Right kidney (tissue), 1 donor: ENCODE results near the gene DNAH1.

Source experiments
- DNase-seq: peaks from one replicate; pipeline ENCODE4 v3.0.0-alpha.2; 2016

Gene DNAH1

DNA sequence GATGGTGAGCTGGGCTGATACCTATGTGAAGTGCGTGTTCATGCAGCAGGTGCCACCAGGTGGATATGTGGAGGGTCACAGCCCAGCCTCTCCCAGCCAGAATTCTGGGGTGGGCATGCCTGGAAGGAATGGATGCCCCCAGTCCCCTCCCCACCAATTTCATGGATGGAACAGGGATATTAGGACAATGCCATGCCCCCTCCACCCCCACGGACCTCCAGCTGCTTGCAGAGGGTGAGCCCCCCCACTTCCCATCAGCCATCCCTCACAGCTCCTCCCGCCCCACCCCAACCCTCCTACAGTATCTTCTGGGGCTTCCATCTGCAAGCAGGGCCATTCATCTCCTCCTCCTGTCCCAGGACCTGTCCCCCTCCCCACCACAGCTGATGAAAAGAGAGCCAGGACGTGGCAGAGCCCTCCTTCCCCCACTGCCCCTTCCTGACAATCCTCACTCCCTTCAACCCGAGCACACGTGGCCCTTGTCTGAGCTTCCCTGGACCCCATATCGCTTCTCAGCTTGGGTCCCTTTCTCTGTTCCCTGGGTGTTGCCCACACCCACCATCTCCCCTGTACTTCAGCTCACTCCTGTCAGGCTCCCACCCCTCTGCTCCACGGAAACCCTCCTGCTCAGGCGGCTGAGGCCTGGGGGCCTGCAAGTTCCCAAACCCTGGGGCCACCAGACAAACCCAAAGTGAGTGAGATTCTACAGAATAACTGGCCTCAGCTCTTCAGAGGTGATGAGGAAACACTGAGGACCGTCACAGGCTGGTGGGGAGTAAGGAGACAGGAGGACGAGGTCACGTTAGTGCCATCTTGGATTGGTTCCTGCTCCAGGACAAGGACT, 131.6 kb downstream of the DNAH1 start:
- no peak for DNase-seq
